HepG2 (cell line): ENCODE results near the gene C11orf91. TPM values are rescaled to one million over a fixed set of nuclear protein-coding genes. Genes with fewer than 3 reads are reported as not detected.

Experiments used
- ERF ChIP-seq: IDR thresholded peaks from 2 replicates; pipeline ENCODE4 v1.6.1; 2018; ENCODE audit warnings: missing biosample characterization, missing genetic modification reagents
- HOXA3 ChIP-seq: sonication (generic); formaldehyde crosslinking; IDR thresholded peaks from 2 replicates; pipeline ENCODE4 v1.5.0; 2020; ENCODE audit warnings: missing genetic modification reagents
- SP1 ChIP-seq, 2 experiments: fragments of 450-650 bp in 1 of 2; sonication (generic) in 1 of 2; formaldehyde crosslinking in 1 of 2; IDR thresholded peaks; 2 replicates each; pipeline versions ENCODE4 v1.4.0 to v1.6.1; 2016 to 2020; ENCODE audit warnings: missing genetic modification reagents in 1 of 2
- ZNF256 ChIP-seq: sonication (generic); formaldehyde crosslinking; conservative IDR thresholded peaks from 2 replicates; pipeline ENCODE4 v1.4.0; 2020; ENCODE audit warnings: missing genetic modification reagents
- ZNF776 ChIP-seq: sonication (generic); formaldehyde crosslinking; IDR thresholded peaks from 2 replicates; pipeline ENCODE4 v1.4.0; 2020; ENCODE audit warnings: mild to moderate bottlenecking, missing genetic modification reagents
- polyA plus RNA-seq, 8 experiments: library from polyadenylated mRNA; depleted of rRNA in 3 of 8; stranded (reverse) in 7 of 8; unstranded in 1 of 8; fragments of >200 nt; fragmentation: Illumina TruSeq in 4 of 8; extraction: Trizol in 4 of 8; gene quantifications; 2 replicates each; pipeline versions ENCODE4 v1.2.1 to v1.2.3, GENCODE V29; 2011 to 2016; ENCODE audit warnings: low read depth in 4 of 8, missing spikeins in 1 of 8, mixed read lengths in 1 of 8; ENCODE audit not compliant: insufficient read depth in 1 of 8
- total RNA-seq, 5 experiments: library from RNA; depleted of rRNA; stranded (reverse); fragments of >200 nt; fragmentation: Illumina TruSeq; extraction: Trizol; gene quantifications; 2 replicates each; pipeline ENCODE4 v1.2.3, GENCODE V29; 2016; ENCODE audit warnings: low read depth in 1 of 5
- TF ChIP-seq, protein P1 (sequence below): sonication (generic); formaldehyde crosslinking; IDR thresholded peaks from 2 replicates; pipeline ENCODE4 v1.9.0; 2021; ENCODE audit warnings: mild to moderate bottlenecking, missing genetic modification reagents
- TF ChIP-seq, protein P2 (sequence below): sonication (generic); formaldehyde crosslinking; IDR thresholded peaks from 2 replicates; pipeline ENCODE4 v1.8.0; 2022; ENCODE audit warnings: missing genetic modification reagents, mild to moderate bottlenecking, borderline replicate concordance
- TF ChIP-seq, protein P3 (sequence below): IDR thresholded peaks from 2 replicates; pipeline ENCODE4 v1.6.1; 2016; ENCODE audit warnings: missing compliant biosample characterization, missing genetic modification reagents, borderline replicate concordance

C11orf91 gene
- total and polyA plus RNA-seq, 2 of the 13 experiments (the other 11 are each of a cell fraction or from before 2014, with no cell fraction given) = 0.35 TPM; not detected in 1

DNA sequence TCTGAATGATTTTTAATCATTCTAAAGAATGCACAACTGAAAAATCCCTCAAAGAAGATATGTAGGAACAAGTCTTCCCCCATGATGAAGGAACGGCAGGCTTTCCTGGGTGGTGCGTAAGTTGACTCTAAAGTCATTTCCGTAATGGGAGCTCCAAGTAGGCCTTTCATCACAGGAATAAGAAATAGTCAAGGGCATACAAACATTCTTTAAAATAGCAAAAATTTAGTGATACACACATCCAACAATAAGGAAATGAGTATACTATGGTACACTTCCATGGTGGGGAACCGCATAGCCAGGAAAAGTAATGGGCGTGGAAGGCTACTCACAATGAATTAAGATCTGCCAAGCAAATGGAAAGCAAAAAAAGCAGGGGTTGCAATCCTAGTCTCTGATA is 24.9 kb upstream of the C11orf91 start (continued):
- TF ChIP-seq, protein P1, sequence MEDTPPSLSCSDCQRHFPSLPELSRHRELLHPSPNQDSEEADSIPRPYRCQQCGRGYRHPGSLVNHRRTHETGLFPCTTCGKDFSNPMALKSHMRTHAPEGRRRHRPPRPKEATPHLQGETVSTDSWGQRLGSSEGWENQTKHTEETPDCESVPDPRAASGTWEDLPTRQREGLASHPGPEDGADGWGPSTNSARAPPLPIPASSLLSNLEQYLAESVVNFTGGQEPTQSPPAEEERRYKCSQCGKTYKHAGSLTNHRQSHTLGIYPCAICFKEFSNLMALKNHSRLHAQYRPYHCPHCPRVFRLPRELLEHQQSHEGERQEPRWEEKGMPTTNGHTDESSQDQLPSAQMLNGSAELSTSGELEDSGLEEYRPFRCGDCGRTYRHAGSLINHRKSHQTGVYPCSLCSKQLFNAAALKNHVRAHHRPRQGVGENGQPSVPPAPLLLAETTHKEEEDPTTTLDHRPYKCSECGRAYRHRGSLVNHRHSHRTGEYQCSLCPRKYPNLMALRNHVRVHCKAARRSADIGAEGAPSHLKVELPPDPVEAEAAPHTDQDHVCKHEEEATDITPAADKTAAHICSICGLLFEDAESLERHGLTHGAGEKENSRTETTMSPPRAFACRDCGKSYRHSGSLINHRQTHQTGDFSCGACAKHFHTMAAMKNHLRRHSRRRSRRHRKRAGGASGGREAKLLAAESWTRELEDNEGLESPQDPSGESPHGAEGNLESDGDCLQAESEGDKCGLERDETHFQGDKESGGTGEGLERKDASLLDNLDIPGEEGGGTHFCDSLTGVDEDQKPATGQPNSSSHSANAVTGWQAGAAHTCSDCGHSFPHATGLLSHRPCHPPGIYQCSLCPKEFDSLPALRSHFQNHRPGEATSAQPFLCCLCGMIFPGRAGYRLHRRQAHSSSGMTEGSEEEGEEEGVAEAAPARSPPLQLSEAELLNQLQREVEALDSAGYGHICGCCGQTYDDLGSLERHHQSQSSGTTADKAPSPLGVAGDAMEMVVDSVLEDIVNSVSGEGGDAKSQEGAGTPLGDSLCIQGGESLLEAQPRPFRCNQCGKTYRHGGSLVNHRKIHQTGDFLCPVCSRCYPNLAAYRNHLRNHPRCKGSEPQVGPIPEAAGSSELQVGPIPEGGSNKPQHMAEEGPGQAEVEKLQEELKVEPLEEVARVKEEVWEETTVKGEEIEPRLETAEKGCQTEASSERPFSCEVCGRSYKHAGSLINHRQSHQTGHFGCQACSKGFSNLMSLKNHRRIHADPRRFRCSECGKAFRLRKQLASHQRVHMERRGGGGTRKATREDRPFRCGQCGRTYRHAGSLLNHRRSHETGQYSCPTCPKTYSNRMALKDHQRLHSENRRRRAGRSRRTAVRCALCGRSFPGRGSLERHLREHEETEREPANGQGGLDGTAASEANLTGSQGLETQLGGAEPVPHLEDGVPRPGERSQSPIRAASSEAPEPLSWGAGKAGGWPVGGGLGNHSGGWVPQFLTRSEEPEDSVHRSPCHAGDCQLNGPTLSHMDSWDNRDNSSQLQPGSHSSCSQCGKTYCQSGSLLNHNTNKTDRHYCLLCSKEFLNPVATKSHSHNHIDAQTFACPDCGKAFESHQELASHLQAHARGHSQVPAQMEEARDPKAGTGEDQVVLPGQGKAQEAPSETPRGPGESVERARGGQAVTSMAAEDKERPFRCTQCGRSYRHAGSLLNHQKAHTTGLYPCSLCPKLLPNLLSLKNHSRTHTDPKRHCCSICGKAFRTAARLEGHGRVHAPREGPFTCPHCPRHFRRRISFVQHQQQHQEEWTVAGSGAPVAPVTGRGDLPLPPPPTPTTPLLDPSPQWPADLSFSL (CRISPR knock-in tag) = no peak
- TF ChIP-seq, protein P2, sequence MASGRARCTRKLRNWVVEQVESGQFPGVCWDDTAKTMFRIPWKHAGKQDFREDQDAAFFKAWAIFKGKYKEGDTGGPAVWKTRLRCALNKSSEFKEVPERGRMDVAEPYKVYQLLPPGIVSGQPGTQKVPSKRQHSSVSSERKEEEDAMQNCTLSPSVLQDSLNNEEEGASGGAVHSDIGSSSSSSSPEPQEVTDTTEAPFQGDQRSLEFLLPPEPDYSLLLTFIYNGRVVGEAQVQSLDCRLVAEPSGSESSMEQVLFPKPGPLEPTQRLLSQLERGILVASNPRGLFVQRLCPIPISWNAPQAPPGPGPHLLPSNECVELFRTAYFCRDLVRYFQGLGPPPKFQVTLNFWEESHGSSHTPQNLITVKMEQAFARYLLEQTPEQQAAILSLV (CRISPR knock-in tag) = no peak
- TF ChIP-seq, protein P3, sequence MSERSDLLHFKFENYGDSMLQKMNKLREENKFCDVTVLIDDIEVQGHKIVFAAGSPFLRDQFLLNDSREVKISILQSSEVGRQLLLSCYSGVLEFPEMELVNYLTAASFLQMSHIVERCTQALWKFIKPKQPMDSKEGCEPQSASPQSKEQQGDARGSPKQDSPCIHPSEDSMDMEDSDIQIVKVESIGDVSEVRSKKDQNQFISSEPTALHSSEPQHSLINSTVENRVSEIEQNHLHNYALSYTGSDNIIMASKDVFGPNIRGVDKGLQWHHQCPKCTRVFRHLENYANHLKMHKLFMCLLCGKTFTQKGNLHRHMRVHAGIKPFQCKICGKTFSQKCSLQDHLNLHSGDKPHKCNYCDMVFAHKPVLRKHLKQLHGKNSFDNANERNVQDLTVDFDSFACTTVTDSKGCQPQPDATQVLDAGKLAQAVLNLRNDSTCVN = no peak
- TF ChIP-seq ZNF776 (CRISPR knock-in tag) (no peak), HOXA3 (no peak), SP1 (IDR thresholded peaks at IDR 0.05) (no peak), SP1 (CRISPR knock-in tag; IDR thresholded peaks at IDR 0.05) (no peak), ERF (CRISPR knock-in tag) (no peak), ZNF256 (no peak)
